Measurements from ENCODE around the gene SNX5.

Gene SNX5

DNA sequence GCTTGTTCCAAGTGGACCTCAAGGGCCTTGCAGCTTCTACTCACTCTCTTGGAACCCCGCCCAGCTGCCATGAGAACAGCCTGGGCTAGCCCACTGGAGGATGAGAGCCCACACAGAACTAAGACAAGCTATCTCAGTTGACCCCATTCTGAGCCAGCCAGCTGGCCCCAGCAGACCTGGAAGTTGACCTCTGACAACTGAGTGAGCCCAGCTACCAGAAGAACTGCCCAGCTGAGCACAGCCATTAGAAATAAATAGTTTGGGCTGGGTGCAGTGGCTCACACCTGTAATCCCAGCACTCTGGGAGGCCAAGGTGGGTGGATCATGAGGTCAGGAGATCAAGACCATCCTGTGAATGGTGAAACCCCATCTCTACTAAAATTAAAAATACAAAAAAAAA lies 37.1 kb downstream of the SNX5 start:
- in situ Hi-C loops (cut with HindIII; ENCODE audit: low pct_unique_long_range_greater_than_20kb, low sequenced_read_pairs) = no loop called here
- no peak for TF ChIP-seq JUND (IDR thresholded peaks at IDR 0.05; ENCODE audit: low read depth)
- no peak for DNase-seq (ENCODE audit: low read depth in 1 of 2, low spot score in 1 of 2)

DNA sequence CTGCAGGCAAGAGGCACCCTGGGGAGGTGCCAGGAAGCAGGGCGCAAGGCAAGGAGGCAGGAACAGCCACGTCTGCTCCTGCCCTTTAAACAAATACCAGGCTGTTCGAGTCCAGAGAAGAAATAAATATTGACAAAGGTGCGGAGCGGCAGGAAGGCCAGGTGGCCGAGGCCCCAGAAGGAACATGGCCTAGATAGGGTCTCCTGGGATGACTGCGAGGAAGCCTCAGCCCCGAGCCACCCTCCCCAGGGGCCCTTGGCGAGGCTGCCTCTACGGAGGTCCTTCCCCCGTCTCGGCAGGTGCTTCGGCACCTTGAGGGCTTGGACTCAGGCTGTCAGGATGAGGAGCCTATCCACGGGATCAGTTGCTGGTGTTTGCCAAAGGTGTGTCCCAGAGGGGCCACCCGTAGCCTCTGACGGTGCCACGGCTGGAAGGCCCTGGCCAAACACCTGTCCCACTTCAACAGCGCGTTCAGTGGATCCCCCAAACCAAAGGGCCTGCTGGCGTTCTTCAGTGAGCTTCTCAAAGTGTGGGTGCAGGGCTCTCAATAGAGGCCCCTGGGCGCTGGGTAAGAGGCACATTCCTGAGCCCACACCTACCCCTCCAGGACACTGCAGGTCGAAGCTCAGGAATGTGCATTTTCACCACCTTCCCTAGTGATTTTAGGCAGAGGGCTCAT lies 39.8 kb downstream of the SNX5 start:
- in situ Hi-C loops (cut with HindIII; ENCODE audit: low pct_unique_long_range_greater_than_20kb, low sequenced_read_pairs) = no loop called here
- TF ChIP-seq JUND (IDR thresholded peaks at IDR 0.05; ENCODE audit: low read depth) = no peak
- peak in 1 of 2 experiments; percentile 54 for DNase-seq (ENCODE audit: low read depth in 1 of 2, low spot score in 1 of 2)

DNA sequence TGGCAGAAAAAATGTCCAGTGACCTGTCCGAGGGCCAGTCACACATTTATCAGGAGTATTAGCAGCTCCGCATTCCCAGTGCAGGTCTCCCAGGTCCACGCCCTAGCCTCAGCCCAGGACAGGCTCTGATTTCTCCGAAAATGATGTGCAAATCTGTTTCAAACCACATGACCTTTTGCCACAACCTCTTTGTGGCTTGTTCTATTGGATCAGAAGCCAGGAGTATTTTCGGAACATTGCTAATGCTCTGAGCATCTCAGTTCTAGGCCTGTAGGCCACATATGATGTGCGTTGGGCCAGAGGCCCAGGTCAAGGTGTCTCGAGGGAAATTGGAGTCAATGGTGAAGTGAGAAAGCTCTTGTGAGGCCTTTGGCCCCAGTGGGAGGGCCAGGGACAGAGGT lies 40.4 kb downstream of the SNX5 start:
- no peak for TF ChIP-seq JUND (IDR thresholded peaks at IDR 0.05; ENCODE audit: low read depth)
- no peak for DNase-seq (ENCODE audit: low read depth in 1 of 2, low spot score in 1 of 2)
- in situ Hi-C loops (cut with HindIII; ENCODE audit: low pct_unique_long_range_greater_than_20kb, low sequenced_read_pairs) = no loop called here

DNA sequence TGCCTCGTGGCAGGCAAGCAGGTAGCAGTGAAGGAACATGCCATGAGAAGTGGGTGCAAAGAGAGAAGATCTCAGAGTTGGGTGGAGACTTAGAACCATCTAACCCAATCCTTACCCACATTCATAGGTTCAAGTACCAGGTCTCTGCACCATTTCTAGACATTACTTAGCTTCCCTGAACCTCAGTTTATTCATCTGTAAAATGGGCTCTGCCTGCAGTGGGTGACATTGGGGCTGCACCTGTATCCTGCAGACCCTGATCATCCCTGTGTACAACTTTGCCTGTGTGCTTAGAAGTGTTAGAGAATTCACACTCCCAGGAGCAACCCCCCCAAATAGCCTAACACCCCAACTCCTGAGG lies 42.7 kb downstream of the SNX5 start:
- no peak for TF ChIP-seq JUND (IDR thresholded peaks at IDR 0.05; ENCODE audit: low read depth)
- in situ Hi-C loops (cut with HindIII; ENCODE audit: low pct_unique_long_range_greater_than_20kb, low sequenced_read_pairs) = no loop called here
- DNase-seq (ENCODE audit: low read depth in 1 of 2, low spot score in 1 of 2) = no peak

DNA sequence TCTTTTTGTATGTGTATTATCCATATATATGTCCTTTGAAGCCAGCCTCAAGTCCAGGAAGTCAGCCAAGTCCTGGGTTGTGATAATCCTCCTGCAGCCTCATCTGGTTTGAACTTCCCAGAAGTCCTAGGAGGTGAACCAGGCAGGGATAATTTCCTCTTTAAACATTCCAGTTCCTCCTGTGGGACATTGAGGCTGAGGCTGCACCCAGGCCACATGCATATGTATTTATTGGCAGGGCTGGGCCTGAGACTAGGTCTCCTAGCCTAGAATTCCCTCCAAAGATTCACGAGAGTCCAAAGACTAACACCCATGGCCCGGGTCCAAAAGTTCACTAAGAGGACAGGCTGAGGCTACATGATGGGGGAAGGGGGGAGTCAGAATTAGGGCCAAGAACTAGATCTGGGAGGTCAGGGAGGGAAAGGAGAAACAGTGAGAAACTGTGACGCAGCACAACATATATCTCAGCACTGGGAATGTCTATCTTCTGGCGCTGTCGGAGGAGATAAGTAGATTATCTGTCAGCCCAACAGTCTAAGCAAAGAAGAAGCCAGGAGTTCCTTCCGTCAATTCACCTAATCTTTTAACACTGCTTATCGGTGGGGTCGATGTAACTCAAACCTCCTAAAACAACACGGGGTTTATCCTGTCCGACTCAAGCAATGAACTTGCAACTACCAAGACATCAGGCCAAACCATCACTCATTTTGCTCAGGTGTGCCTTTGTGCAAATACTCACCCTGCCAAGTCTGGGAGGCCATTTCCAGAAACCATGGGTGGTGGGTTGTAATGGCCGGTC lies 43.3 kb downstream of the SNX5 start:
- DNase-seq (ENCODE audit: low read depth in 1 of 2, low spot score in 1 of 2) = no peak
- no peak for TF ChIP-seq JUND (IDR thresholded peaks at IDR 0.05; ENCODE audit: low read depth)
- in situ Hi-C loops (cut with HindIII; ENCODE audit: low pct_unique_long_range_greater_than_20kb, low sequenced_read_pairs) = no loop called here

DNA sequence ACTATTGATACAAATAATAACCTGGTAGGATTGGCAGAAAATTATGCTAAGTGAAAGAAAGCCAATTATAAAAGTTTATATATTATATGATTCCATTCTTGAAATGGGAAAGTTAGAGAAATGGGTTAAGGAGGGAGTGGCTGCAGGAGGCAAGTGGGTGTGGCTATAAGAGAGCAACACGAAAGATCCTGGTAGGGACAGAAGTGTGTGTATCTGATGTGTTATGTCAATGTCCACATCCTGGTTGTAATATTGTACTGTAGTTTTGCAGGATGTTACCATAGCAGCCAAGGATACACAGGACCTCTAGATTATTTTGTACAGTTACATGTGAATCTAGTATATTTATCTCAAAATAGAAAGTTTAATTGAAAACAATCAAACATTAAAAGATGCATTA lies 46.8 kb downstream of the SNX5 start:
- peak in 1 of 2 experiments; percentile 37 for DNase-seq (ENCODE audit: low read depth in 1 of 2, low spot score in 1 of 2)
- TF ChIP-seq JUND (IDR thresholded peaks at IDR 0.05; ENCODE audit: low read depth) = no peak
- in situ Hi-C loops (cut with HindIII; ENCODE audit: low pct_unique_long_range_greater_than_20kb, low sequenced_read_pairs) = no loop called here

DNA sequence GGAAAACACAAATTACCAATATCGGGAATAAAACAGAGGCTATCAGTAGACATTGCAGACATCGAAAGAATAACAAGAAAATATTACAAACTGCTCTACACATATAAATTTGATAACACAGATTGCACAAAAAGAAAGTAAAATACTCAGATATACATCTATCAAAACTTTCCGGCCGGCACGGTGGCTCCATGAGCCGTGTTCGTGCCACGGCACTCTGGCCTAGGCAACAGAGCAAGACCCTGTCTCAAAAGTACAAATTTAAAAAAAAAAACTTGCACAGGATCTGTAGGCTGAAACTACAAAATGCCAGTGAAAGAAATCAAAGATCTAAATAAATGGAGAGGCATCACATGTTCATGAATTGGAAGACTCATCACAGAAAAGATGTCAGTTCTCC lies 49.4 kb downstream of the SNX5 start:
- in situ Hi-C loops (cut with HindIII; ENCODE audit: low pct_unique_long_range_greater_than_20kb, low sequenced_read_pairs) = no loop called here
- TF ChIP-seq JUND (IDR thresholded peaks at IDR 0.05; ENCODE audit: low read depth) = no peak
- DNase-seq (ENCODE audit: low read depth in 1 of 2, low spot score in 1 of 2) = no peak

DNA sequence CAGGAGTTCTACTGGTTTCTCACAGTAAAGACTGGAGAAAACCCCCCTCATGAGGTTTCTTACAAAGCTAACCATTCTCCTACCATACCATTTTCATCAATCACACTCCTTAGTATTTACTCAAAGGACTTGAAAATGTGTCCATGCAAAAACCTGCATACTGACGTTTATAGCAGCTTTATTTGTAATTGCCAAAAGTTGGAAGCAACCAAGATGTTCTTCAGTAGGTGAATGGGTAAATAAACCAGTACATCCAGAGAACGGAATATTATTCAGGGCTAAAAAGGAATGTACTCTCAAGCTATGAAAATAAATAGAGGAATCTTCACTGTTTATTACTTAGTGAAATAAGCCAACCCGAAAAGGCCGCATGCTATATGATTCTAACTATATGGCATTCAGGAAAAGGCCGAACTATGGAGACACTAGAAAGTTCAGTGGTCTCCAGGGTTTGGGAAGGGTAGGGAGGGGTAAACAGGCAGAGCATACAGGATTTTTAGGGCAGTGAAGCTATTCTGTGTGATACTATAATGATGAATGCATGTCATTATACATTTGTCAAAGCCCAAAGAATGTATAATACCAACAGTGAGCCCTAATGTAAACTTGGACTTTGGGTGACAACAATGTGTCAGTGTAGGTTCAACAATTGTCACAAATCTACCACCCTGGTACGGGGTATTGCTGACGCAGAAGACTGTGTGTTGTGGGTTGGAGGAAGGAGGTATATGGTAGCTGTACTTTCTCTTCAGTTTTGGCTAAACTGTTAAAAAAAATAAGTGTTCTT lies 50.6 kb downstream of the SNX5 start:
- in situ Hi-C loops (cut with HindIII; ENCODE audit: low pct_unique_long_range_greater_than_20kb, low sequenced_read_pairs) = no loop called here
- no peak for TF ChIP-seq JUND (IDR thresholded peaks at IDR 0.05; ENCODE audit: low read depth)
- no peak for DNase-seq (ENCODE audit: low read depth in 1 of 2, low spot score in 1 of 2)

DNA sequence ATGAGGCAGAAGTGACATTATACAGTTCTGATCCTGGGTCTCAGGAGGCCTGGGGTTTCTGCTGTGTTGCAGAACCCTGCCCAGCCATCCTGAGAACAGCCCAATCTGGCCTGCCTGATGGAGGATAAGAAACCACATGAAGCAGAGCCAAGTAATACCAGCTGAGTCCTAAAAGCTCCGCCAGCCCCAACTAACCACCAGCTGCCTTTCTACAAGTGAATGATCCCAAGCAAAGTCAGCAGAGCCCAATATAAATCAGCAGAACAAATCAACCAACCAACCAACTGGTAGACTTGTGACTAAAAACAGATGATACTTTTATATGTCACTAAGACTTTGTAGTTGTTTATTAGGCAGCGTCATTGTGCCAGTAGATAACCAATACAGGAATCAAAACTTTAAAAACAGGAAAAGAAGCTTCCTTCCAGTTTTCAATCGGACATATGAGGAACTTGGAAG lies 52.1 kb downstream of the SNX5 start:
- DNase-seq (ENCODE audit: low read depth in 1 of 2, low spot score in 1 of 2) = no peak
- TF ChIP-seq JUND (IDR thresholded peaks at IDR 0.05; ENCODE audit: low read depth) = no peak
- in situ Hi-C loops (cut with HindIII; ENCODE audit: low pct_unique_long_range_greater_than_20kb, low sequenced_read_pairs) = no loop called here

DNA sequence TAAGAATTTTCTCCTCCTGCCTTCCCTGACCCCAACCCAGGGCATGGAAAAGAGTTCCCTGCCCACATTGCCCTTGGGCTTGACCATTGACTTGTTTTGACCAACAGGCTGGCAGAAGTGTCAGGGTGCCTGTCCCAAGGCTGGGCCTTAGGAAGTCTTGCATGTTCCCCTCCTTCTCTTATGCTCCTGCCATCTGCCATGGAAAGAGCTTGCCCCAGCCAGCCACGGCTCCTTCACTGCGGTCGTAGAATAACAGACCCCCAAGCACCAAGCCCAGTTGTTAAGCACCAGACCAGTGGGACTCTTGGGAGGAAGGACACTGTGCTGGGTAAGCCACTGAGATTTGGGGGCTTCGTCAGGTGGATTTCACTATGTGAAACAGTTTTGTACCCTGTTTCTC lies 53.6 kb downstream of the SNX5 start:
- in situ Hi-C loops (cut with HindIII; ENCODE audit: low pct_unique_long_range_greater_than_20kb, low sequenced_read_pairs) = no loop called here
- TF ChIP-seq JUND (IDR thresholded peaks at IDR 0.05; ENCODE audit: low read depth) = no peak
- no peak for DNase-seq (ENCODE audit: low read depth in 1 of 2, low spot score in 1 of 2)

DNA sequence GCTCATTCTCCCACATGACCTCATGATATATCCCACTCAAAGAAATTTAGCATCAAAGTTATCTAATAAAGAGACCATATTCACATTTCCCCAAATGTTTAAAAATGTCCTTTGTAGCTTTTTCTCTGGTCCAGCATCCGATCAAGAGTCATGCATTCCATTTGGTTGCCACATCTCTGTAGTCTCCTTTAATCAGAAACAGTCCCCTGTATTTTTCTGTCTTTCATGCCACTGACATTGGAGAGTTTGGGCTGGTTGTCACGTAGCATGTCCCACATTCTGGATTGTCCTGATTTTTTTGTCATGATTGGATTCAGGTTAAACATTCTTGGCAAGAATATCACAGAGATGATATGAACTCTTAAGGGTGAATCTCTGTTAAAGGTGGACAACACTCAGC lies 55.7 kb downstream of the SNX5 start:
- in situ Hi-C loops (cut with HindIII; ENCODE audit: low pct_unique_long_range_greater_than_20kb, low sequenced_read_pairs) = no loop called here
- DNase-seq (ENCODE audit: low read depth in 1 of 2, low spot score in 1 of 2) = no peak
- no peak for TF ChIP-seq JUND (IDR thresholded peaks at IDR 0.05; ENCODE audit: low read depth)

DNA sequence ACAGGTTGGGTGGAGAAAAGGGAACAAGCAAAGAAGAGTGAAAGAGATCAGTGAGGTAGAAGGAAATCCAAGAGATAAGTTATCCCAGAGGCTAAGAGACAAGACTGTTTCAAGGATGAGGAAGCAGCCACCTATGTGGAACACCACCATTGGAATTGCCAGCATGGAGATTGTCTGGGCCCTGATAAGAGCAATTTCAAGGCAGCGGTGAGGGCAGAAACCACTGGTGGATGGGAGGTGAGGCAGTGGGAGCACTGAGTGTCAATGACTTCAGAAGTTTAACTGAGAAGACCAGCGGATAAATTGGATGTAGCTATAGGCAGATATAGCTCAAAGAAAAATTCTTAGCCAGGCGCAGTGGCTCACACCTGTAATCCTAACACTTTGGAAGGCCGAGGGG lies 56.7 kb downstream of the SNX5 start:
- in situ Hi-C loops (cut with HindIII; ENCODE audit: low pct_unique_long_range_greater_than_20kb, low sequenced_read_pairs) = no loop called here
- TF ChIP-seq JUND (IDR thresholded peaks at IDR 0.05; ENCODE audit: low read depth) = no peak
- no peak for DNase-seq (ENCODE audit: low read depth in 1 of 2, low spot score in 1 of 2)

DNA sequence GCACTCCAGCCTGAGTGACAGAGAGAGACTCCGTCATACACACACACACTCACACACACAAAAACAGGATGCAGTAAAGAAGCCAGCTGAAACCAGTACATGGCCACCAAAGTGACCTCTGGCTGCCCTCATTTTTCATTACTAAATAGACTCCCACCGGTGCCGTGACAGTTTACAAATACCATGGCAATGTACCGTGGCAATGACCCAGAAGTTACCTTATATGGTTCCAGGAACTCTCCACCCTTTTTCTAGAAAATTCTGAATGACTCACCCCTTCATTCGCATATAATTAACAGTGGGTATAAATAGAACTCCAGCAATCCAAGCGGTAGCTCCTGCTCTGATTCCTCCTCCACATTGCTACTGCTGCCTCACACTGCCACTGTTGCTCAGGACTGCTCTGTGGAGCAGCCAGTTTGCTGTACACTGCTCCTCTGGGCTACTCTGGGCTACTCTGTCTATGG lies 57.7 kb downstream of the SNX5 start:
- in situ Hi-C loops (cut with HindIII; ENCODE audit: low pct_unique_long_range_greater_than_20kb, low sequenced_read_pairs) = no loop called here
- no peak for TF ChIP-seq JUND (IDR thresholded peaks at IDR 0.05; ENCODE audit: low read depth)
- peak in 1 of 2 experiments; percentile 57 for DNase-seq (ENCODE audit: low read depth in 1 of 2, low spot score in 1 of 2)
